Measurements from ENCODE around the gene TGFB2.

Gene TGFB2

DNA sequence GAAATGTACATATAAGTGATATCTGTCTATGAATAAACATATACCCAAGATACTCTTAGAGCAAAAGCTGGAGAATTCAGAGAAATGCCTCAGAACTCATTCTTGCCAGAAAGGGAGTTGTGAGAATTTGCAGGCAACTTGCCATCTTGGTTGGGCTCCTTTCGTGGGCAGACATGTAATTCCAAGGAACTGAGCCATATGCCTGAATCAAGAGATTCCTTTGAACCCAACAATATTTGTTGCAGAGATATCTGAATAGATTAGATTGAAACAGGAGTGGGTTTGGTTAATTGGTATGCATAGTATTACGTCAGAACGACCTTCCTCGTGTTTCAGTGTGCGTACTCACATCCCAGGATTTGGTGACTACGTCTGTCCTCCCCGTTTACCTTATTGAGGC lies 67.0 kb downstream of the TGFB2 start:
- no peaks in the 10 kb centered on the region for H4K20me1 ChIP-seq (ENCODE audit: insufficient read depth, low read length)
- no peaks in the 10 kb centered on the region for H3K27me3 ChIP-seq (ENCODE audit: low read depth, low read length)
- no peak overlapping the region for H3K4me2 ChIP-seq (ENCODE audit: low read length)
- H3K36me3 ChIP-seq (replicated peaks; ENCODE audit: low read depth, low read length) = no peaks in the 10 kb centered on the region
- no peaks in the 10 kb centered on the region for H3K9me3 ChIP-seq (ENCODE audit: insufficient read depth, low read length)
- no peak overlapping the region for H3K9ac ChIP-seq (ENCODE audit: low read length)
- no peak overlapping the region for H2AFZ ChIP-seq (ENCODE audit: low read depth, low read length)
- H3K27ac ChIP-seq (ENCODE audit: low read length) = no peak overlapping the region
- no peak overlapping the region for H3K4me3 ChIP-seq (ENCODE audit: low read length)
- H3K79me2 ChIP-seq (ENCODE audit: low read length) = no peaks in the 10 kb centered on the region
- no peaks in the 10 kb centered on the region for H3K4me1 ChIP-seq (ENCODE audit: low read length)
- TF ChIP-seq, protein P1, sequence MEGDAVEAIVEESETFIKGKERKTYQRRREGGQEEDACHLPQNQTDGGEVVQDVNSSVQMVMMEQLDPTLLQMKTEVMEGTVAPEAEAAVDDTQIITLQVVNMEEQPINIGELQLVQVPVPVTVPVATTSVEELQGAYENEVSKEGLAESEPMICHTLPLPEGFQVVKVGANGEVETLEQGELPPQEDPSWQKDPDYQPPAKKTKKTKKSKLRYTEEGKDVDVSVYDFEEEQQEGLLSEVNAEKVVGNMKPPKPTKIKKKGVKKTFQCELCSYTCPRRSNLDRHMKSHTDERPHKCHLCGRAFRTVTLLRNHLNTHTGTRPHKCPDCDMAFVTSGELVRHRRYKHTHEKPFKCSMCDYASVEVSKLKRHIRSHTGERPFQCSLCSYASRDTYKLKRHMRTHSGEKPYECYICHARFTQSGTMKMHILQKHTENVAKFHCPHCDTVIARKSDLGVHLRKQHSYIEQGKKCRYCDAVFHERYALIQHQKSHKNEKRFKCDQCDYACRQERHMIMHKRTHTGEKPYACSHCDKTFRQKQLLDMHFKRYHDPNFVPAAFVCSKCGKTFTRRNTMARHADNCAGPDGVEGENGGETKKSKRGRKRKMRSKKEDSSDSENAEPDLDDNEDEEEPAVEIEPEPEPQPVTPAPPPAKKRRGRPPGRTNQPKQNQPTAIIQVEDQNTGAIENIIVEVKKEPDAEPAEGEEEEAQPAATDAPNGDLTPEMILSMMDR (IDR thresholded peaks at IDR 0.05; ENCODE audit: low read depth, low read length) = no peak
- TF ChIP-seq EZH2phosphoT487 (IDR thresholded peaks at IDR 0.05; ENCODE audit: low read depth) = no peak

DNA sequence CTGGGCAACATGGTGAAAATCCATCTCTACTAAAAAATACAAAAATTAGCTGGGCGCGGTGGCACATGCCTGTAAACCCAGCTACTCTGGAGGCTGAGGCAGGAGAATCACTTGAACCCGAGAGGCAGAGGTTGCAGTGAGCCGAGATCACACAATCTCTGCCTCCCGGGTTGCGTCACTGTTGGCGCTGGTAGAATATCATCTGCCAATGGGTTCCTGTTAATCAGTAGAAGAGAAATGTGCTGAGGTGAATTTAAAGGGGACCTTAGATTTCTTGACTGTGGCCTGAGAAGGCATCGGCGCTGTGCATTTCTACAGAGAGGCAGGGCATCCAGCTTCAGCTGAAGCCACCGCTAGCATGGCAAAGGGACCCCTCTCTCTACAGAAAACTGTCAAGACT lies 68.0 kb downstream of the TGFB2 start:
- Histone ChIP-seq H3K4me2 (ENCODE audit: low read length) (no peak overlapping the region), H3K4me3 (ENCODE audit: low read length) (no peak overlapping the region), H3K27me3 (ENCODE audit: low read depth, low read length) (no peaks in the 10 kb centered on the region), H2AFZ (ENCODE audit: low read depth, low read length) (no peak overlapping the region), H3K36me3 (replicated peaks; ENCODE audit: low read depth, low read length) (no peaks in the 10 kb centered on the region), H4K20me1 (ENCODE audit: insufficient read depth, low read length) (no peaks in the 10 kb centered on the region), H3K27ac (ENCODE audit: low read length) (no peak overlapping the region), H3K9me3 (ENCODE audit: insufficient read depth, low read length) (no peaks in the 10 kb centered on the region), H3K4me1 (ENCODE audit: low read length) (no peaks in the 10 kb centered on the region), H3K9ac (ENCODE audit: low read length) (no peak overlapping the region), H3K79me2 (ENCODE audit: low read length) (no peaks in the 10 kb centered on the region)
- no peak for TF ChIP-seq EZH2phosphoT487 (IDR thresholded peaks at IDR 0.05; ENCODE audit: low read depth)

DNA sequence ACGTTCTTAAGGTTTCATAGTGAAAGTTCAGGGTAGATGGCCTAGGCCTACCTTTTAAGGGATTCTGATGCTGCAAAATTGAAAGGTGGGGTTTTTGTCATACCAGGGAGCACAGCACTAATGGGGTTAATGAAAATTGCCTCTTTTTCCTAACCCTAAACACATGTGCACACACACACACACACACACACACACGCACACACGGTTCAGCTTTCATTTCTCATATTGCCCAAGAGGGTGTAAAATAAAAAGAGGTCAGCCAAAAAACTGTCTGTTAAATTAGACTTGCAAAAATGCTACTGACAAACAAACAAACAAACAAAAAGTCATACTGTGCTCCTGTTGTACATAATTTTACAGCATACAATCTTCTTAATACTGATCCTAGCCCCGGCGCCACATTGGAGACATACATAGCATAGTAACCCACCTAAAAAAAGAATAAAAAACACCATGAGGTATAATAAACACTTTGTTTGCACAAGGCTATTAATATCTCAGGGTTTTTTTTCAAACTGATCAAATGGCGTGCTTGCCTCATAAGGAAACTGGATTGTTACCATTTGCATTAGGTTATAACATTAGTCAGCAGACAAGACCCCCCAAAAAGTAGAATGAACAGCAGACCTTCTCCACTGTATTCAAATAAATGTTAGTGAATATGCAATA lies 69.1 kb downstream of the TGFB2 start:
- H3K9me3 ChIP-seq (ENCODE audit: insufficient read depth, low read length) = no peaks in the 10 kb centered on the region
- no peaks in the 10 kb centered on the region for H4K20me1 ChIP-seq (ENCODE audit: insufficient read depth, low read length)
- no peak overlapping the region for H3K4me3 ChIP-seq (ENCODE audit: low read length)
- no peak overlapping the region for H2AFZ ChIP-seq (ENCODE audit: low read depth, low read length)
- TF ChIP-seq EZH2phosphoT487 (IDR thresholded peaks at IDR 0.05; ENCODE audit: low read depth) = no peak
- TF ChIP-seq, protein P1 (IDR thresholded peaks at IDR 0.05; ENCODE audit: low read depth, low read length) = no peak
- no peak overlapping the region for H3K27ac ChIP-seq (ENCODE audit: low read length)
- H3K79me2 ChIP-seq (ENCODE audit: low read length) = no peaks in the 10 kb centered on the region
- H3K9ac ChIP-seq (ENCODE audit: low read length) = no peak overlapping the region
- H3K4me2 ChIP-seq (ENCODE audit: low read length) = no peak overlapping the region
- H3K4me1 ChIP-seq (ENCODE audit: low read length) = no peaks in the 10 kb centered on the region
- no peaks in the 10 kb centered on the region for H3K36me3 ChIP-seq (replicated peaks; ENCODE audit: low read depth, low read length)
- H3K27me3 ChIP-seq (ENCODE audit: low read depth, low read length) = no peaks in the 10 kb centered on the region

DNA sequence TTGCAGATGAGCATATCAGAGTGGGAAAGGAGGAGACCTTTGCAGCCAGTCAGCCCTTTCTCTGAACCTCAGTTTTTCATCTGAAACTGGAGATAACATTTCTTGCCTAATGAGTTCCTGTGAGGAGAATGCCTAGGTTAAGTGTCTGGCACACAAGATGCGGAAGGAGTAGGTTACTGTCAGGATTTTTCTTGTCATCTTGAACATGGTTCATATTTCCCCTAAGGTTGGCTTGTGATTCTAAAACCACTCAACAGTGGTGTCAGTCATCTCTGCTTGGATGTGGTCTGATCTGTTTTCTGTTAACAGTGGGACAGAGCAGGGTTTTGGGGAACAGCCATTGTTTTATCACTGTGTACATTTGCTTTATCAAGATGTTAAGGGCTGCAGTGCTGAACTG lies 70.6 kb downstream of the TGFB2 start:
- no peak overlapping the region for H3K4me2 ChIP-seq (ENCODE audit: low read length)
- no peak overlapping the region for H3K9ac ChIP-seq (ENCODE audit: low read length)
- H3K27me3 ChIP-seq (ENCODE audit: low read depth, low read length) = no peaks in the 10 kb centered on the region
- no peak for TF ChIP-seq EZH2phosphoT487 (IDR thresholded peaks at IDR 0.05; ENCODE audit: low read depth)
- TF ChIP-seq, protein P1 (IDR thresholded peaks at IDR 0.05; ENCODE audit: low read depth, low read length) = no peak
- H3K27ac ChIP-seq (ENCODE audit: low read length) = no peak overlapping the region
- no peaks in the 10 kb centered on the region for H3K79me2 ChIP-seq (ENCODE audit: low read length)
- H4K20me1 ChIP-seq (ENCODE audit: insufficient read depth, low read length) = no peaks in the 10 kb centered on the region
- no peak overlapping the region for H2AFZ ChIP-seq (ENCODE audit: low read depth, low read length)
- no peaks in the 10 kb centered on the region for H3K36me3 ChIP-seq (replicated peaks; ENCODE audit: low read depth, low read length)
- no peaks in the 10 kb centered on the region for H3K9me3 ChIP-seq (ENCODE audit: insufficient read depth, low read length)
- H3K4me1 ChIP-seq (ENCODE audit: low read length) = no peaks in the 10 kb centered on the region
- H3K4me3 ChIP-seq (ENCODE audit: low read length) = no peak overlapping the region
